ENCODE measurements around the gene HOXB9.

Gene HOXB9

DNA sequence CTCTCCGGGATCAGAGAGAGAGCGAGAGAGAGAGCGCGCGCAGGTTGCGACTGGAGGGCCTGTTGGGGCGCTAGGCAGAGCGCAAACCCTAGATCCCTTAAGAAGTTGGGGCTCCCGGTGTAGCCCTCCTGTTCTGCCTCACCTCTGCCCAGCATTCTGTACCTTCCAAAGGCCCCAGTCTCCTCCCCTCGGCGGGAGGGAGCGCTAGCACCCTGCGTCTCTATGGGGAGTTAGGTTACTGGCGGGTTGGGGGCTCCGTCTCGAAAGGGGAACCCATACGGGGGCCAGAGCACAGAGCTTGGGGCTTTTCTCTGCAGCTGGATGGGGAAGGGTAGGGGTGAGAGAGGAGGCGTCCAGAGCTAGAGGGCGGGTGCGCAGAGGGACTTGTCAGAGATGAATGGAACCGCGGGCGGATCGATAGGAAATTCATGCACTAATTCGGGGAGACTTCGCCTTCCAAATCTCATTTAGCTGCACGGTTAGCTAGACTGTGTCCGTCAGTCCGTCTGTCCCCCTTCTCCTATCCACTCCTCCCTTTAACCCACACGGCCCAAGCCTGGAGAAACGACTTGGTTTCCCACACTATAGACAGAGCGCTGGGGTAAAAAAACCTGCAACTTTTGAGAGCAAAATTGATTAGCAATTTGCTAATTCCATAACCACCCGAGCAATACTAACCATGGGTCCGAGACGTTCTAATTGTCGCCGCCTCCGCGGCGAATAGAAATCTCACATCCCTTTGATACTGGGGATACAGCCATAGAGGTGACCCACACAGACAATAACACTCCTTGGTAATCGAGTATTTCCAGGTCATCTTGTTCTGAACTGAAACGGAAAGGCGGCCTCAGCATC is 47.3 kb downstream of the HOXB9 start:
- DNase-seq, result no peak

DNA sequence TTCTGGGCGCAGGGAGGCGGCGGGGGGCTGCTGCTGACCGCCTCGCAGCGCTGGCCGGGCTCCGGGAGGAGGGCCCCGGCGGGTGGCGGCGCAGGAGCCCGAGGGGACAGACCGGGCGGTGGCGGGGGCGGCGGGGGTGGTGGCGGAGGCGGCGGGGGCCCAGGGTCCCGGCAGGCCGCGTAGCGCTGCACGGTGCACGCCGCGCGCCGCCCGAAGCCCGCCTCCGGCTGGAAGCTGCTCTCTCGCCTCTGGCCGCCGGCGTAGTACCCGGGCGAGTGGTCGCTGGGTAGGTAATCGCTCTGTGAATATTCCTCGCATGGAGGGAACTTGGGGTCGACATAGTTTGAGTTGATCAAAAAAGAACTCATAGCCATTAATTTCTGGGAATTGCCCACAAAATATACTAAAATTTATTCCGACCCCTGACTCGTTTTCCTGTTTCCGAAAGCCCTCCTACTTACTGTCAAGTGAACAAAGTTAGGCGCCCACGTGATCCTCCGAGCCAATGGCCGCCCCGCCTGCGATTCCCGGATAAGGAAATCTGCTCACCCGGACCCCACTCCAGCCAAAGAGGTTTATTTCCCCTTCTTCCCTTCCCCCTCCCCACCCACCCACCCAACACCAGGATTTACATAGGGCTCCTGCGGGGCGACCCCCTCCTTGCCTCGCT is 48.1 kb downstream of the HOXB9 start, which contains the start of gene HOXB4:
Gene HOXB4 (minus strand): TSS at position 405 of the 670 bp plus-strand sequence. CDS start 31 bp downstream, at position 374.
- peak; percentile 63 for DNase-seq

DNA sequence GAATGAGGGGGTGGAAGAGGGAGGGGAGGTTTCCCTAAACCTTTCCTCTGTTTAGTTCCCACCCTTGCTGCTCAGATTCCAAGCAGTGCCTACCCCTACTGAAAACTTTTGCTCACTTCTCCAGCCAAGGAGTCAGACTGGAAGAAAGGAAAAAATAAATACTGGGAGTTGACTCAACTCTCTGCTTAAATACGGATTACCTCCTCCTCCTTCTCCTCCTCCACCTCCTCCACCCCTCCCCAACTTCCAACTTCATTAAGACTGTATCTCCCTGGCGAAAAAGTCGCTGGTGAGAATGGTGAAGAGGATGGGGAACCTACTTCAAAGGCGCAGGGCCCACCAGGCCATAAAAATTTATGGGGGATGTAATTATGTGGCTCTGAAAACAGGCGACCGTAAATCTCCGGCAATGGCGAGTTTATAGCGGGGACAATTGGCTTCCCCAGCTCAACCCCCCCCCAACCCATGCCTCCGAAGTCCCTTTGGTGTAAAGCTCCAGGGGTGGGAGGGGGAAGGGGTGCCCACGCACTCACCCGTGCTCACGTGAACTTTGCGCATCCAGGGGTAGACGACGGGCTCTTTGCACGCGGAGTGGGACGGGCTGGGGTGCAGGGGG is 48.7 kb downstream of the HOXB9 start:
- no peak for DNase-seq

- no peak for DNase-seq
Observed at GRCh38 chr17:48576479-48577309, 49.5 kb downstream of the HOXB9 start.

- peak; percentile 37 for DNase-seq
Observed at GRCh38 chr17:48575673-48576478, 50.3 kb downstream of the HOXB9 start.

DNA sequence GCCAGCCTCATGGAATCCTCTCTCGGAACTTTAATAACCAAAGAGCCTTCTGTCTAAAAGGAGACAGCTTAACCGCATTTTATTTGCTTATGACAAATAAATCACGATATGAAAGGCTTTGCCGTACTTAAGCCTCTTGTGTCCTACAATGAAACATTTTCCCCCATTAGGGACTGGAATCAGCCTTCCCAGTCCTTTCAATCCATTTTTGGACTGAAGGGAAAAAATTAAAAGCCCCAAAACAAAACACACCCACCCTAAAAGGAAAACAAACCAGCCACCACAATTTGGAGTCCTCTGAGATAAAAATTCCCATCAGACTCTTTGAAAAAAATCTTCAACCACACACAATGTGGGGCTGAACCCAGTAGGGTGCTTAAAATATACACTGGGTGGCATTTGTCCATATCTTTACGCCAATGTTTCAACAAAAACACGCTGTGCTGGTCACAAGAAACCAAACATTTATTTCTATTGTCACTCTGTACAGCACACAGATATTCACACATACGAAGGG is 51.0 kb downstream of the HOXB9 start:
- DNase-seq, result no peak

DNA sequence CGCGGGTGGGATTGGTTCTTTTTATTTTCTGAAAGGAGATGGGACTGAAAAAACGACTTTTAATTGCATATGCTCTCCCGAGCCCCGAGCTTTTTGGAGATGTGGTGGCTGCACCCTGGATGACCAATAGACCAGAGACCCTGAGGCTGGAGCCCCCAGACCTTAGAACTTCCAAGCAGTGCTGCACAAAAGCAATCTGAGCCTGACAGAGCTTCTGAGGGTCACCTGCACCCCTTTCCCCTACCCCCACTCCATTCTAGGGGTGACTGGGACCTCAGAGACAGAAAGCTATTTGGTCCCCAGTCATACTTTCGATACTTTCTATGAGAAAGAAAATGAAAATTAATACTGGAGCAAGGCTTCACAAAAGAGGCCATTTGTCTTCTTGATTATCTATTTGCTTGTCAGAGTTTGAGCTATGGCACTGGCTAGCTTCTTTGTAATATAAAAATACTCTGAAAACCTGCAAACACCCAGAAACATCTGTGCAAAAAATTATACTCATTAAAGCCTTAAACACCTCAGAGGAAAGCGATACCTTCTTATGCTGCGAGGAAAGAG is 51.6 kb downstream of the HOXB9 start:
- no peak for DNase-seq

GRCh38 chr17:48571826-48572417 is 54.2 kb downstream of the HOXB9 start:
- DNase-seq, result no peak

Data from inflammatory macrophage treated with lipopolysaccharide for 4 hours (primary cell).